CD4-positive, alpha-beta T cell treated with Interleukin-21 for 1 hour (primary cell): ENCODE measurements around the gene CATSPERZ.
A peak's percentile ranks its signal among the peaks of the same experiment; 100 is the strongest.

ENCODE experiments used
- DNase-seq: peaks from one replicate; pipeline ENCODE4 v3.0.0-alpha.2; 2020

CATSPERZ gene

GRCh38 chr11:64285885-64286800, 14.0 kb upstream of the CATSPERZ start:
- peak; percentile 37 for DNase-seq

DNA sequence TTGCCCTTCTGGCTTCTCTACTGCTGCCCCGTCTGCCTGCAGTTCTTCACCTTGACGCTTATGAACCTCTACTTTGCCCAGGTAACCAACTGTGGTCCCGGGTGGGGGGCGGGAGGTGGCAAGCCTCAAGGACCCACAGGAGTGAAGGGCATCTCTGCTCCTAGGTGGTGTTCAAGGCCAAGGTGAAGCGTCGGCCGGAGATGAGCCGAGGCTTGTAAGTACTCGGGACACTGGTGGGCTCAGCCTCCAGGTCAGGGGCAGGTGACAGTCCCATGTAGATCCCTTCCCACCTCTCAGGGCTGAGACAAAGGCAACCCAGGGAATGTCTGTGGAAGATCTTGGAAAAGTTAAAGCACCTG, 13.4 kb upstream of the CATSPERZ start:
- no peak for DNase-seq

DNA sequence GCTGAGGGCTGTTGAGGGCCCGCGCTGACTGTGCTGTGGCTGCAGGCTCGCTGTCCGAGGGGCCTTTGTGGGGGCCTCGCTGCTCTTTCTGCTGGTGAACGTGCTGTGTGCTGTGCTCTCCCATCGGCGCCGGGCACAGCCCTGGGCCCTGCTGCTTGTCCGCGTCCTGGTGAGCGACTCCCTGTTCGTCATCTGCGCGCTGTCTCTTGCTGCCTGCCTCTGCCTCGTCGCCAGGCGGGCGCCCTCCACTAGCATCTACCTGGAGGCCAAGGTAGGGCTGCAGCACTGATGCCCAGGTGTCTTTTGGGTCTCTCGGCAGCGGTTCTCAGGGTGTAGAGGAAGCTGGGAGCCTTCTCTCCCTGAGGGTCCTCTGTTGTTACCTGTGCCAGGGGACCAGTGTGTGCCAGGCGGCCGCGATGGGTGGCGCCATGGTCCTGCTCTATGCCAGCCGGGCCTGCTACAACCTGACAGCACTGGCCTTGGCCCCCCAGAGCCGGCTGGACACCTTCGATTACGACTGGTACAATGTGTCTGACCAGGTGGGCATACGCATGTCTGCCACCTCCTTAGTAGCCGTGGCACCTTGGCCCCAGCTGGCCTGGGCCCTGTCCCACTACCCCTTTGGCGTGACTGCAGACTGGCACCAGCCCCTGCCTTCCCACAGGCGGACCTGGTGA, 12.3 kb upstream of the CATSPERZ start:
- DNase-seq: no peak

- DNase-seq: no peak
Observed at GRCh38 chr11:64288353-64288750, 11.8 kb upstream of the CATSPERZ start.

- no peak for DNase-seq
Observed at GRCh38 chr11:64289002-64289564, 11.1 kb upstream of the CATSPERZ start.

- no peak for DNase-seq
Observed at GRCh38 chr11:64290352-64291261, 9.6 kb upstream of the CATSPERZ start.

DNA sequence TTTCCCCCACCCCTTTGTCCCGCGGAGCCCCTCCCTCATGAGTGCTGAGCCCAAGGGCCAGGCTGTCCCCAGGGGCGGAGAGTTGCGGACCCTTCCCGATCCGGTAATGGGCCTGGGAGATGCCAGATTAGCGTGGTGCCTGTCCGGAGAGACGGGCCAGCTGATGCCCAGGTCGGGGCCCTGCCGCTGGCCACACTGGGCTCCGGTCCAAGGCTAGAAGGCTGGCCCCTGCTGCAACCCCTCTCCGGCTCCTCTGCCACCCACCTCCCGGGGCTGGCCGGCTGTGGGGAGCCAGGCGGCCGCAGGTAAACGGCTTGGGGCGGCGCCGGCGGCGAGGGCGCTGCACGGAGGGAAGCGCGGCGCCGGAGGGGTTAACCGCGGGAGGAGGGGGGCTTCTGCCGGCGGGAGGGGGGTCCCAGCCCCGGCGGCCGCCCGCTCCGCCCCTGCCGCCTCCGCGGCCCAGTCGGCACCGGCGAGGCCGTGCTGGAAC, 8.9 kb upstream of the CATSPERZ start, which contains the start of gene KCNK4:
Gene KCNK4 (plus strand): TSS at position 41 of the 490 bp plus-strand sequence. CDS start 1,717 bp downstream, outside the sequence.
- no peak for DNase-seq

GRCh38 chr11:64291752-64292459, 8.3 kb upstream of the CATSPERZ start:
- no peak for DNase-seq

DNA sequence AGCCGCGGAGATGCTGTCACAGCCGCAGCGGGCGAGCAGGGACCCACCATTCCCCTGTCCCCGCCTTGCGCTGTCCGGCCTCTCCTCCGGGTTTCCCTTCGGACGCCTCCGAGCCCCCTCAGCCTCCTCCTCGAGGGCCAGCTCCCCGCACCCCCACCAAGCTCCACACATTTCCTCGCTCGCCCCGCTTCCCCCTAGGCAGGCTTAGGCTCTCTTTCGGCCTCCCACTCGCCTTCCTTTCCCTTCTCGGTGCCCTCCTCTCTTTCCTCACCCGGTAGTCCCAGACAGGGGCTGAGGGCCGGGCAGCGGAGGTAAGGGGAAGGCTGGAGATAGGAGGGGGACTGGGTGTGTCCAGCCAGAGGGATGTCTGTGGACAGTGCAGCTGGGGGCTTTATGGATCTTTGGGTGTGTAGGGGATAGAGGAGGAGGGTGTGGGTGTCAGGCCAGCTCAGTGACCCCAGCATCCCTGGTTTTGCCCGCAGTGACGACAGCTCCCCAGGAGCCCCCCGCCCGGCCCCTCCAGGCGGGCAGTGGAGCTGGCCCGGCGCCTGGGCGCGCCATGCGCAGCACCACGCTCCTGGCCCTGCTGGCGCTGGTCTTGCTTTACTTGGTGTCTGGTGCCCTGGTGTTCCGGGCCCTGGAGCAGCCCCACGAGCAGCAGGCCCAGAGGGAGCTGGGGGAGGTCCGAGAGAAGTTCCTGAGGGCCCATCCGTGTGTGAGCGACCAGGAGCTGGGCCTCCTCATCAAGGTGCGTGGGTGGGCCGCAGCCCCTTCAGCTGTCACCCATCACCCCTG, 7.5 kb upstream of the CATSPERZ start:
- no peak for DNase-seq

- DNase-seq: no peak
Observed at GRCh38 chr11:64294774-64295173, 5.4 kb upstream of the CATSPERZ start.

- no peak for DNase-seq
Observed at GRCh38 chr11:64295760-64296159, 4.4 kb upstream of the CATSPERZ start.

GRCh38 chr11:64296236-64296635, 3.9 kb upstream of the CATSPERZ start:
- DNase-seq: no peak

DNA sequence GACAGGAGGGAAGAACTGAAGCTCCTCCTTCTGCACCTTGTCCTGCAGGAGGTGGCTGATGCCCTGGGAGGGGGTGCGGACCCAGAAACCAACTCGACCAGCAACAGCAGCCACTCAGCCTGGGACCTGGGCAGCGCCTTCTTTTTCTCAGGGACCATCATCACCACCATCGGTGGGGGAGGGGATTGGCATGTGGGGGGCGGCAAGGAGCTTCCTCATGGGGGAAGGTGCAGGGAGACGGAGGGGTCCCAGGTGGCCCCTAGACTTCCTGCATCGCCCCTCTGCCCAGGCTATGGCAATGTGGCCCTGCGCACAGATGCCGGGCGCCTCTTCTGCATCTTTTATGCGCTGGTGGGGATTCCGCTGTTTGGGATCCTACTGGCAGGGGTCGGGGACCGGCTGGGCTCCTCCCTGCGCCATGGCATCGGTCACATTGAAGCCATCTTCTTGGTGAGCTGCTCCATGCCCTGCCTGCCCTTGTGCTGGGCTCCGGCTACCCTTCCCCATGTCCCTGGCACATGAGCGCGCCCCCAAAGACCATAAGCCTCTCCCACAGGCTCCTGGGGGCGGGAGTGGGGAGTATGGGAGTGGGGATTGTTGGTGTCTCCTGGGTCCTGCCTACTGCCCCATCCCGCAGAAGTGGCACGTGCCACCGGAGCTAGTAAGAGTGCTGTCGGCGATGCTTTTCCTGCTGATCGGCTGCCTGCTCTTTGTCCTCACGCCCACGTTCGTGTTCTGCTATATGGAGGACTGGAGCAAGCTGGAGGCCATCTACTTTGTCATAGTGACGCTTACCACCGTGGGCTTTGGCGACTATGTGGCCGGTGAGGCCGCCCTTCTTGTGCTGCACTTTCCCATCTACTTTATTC, 3.1 kb upstream of the CATSPERZ start:
- DNase-seq: no peak

- DNase-seq: no peak
Observed at GRCh38 chr11:64297699-64298358, 2.3 kb upstream of the CATSPERZ start.

GRCh38 chr11:64298966-64299846, 952 bp upstream of the CATSPERZ start:
- DNase-seq: no peak

DNA sequence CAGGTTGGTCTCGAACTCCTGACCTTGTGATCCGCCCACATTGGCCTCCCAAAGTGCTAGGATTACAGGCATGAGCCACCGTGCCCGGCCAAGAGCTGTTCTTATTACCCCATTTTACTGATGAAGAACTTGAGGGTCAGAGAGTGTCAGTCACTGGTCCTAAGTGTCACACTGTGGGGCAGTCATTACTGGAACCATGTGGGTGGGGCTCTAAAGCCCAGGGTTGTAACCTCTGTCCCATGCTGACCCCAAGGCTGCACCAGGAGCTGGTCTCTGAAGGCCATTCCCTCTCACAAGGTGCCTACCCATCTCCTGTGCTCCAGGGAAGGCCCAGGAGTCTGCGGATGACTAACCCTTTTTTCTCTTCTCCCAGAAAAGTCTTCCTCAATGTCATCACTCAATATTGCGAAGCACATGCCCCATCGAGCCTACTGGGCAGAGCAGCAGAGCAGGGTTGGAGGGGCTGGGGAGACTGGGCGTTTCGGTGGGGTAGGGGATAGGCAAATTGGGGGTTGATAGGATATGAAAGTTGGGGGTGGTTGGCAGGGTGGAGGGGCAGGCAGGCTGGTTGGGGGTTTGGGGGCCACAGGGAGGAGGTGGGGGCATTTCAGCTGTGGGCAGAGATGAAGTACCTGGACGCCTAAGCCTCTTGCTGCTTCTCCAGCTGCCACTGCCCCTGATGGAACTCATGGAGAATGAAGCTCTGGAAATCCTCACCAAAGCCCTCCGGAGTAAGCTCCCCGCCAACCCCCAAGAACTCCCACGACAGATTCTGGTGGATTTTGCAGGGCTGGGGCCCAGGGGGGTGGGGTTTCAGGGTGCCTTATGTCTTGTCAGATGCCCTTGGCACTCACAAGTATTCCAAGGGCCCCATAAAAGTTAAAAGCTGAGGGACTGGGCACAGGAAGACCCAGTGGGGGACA, 3.2 kb downstream of the CATSPERZ start:
- no peak for DNase-seq

GRCh38 chr11:64304032-64304315, 3.8 kb downstream of the CATSPERZ start:
- no peak for DNase-seq
